Activated naive CD4-positive, alpha-beta T cell treated with anti-CD3 and anti-CD28 coated beads, Interleukin-2, amount 50 U/mL, for 72 hours (primary cell): Measurements from ENCODE around the gene CD82. TPM values are rescaled to one million over a fixed set of nuclear protein-coding genes. Genes with fewer than 3 reads are reported as not detected.

Experiments
- ATAC-seq, 2 donors: fragments of 150-1000 bp; cut with Tn5 transposase; 2 replicates each; pipeline ENCODE4 v1.10.0; 2021; ENCODE audit warnings: mild to moderate bottlenecking in 2 of 2, moderate library complexity in 2 of 2
- DNase-seq, 2 donors: peaks; one replicate each; pipeline ENCODE4 v3.0.0; 2021 to 2022; ENCODE audit warnings: low spot score in 2 of 2
- H3K27ac Mint-ChIP-seq, 2 donors: one replicate each; pipeline ENCODE4 v1.8.0; 2022; ENCODE audit warnings: mild to moderate bottlenecking in 2 of 2, mixed read lengths in 2 of 2
- H3K36me3 Mint-ChIP-seq, 2 donors: one replicate each; pipeline ENCODE4 v1.8.0; 2022; ENCODE audit warnings: mixed read lengths in 2 of 2
- H3K9me3 Mint-ChIP-seq, 2 donors: one replicate each; pipeline ENCODE4 v1.8.0; 2022; ENCODE audit warnings: mixed read lengths in 2 of 2
- total RNA-seq, 2 donors: library from RNA; stranded (reverse); gene quantifications; one replicate each; pipeline ENCODE4 v1.2.3, GENCODE V29; 2022

Gene CD82, protein sequence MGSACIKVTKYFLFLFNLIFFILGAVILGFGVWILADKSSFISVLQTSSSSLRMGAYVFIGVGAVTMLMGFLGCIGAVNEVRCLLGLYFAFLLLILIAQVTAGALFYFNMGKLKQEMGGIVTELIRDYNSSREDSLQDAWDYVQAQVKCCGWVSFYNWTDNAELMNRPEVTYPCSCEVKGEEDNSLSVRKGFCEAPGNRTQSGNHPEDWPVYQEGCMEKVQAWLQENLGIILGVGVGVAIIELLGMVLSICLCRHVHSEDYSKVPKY
- total RNA-seq, result 100 to 1,000 TPM; 270 to 324 TPM

DNA sequence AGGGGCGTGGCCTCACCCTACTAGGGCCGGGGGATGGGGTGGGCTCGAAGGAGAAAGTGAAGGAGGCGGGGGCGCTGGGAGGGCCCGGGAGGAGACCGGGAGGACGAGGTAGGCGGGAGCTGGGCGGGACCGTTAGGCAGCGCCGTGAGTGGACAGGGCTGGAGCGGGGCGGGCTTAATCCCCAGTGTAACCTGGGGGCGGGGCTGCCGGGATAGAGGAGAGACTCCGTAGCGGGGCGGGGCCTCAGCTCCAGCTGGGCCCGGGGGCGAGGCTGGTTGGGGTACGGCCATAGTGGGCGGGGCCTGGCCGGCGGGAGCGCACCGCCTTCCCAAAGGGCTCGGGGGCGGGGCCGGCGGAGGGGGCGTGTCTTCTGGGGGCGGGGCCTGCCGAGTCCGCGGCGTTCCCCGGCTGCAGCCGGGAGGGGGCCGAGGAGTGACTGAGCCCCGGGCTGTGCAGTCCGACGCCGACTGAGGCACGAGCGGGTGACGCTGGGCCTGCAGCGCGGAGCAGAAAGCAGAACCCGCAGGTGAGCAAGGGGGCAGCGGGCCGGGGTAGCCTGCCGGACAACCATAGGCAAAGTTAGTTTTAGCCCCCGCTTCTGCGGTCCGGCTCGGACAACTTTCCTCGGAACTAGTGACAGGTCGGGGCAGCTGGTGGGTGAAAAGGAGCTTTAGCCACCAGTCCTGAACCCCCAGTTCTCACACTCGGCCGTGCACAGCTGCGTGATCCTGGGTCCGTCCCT, at the start of gene CD82:
TSS of gene CD82 (plus strand) at position 453 of the 742 bp plus-strand sequence. CDS start 29,000 bp downstream, outside the sequence.
- peak within 1 kb of the TSS; percentile 92 to 93 for H3K27ac Mint-ChIP-seq
- no peaks in the 10 kb centered on the region for H3K9me3 Mint-ChIP-seq
- ATAC-seq, result peak; percentile 68 to 86
- H3K36me3 Mint-ChIP-seq, result peaks cover 33 to 36% of the 10 kb centered on the region in 2 donors
- peak; percentile 98 to 100 for DNase-seq

DNA sequence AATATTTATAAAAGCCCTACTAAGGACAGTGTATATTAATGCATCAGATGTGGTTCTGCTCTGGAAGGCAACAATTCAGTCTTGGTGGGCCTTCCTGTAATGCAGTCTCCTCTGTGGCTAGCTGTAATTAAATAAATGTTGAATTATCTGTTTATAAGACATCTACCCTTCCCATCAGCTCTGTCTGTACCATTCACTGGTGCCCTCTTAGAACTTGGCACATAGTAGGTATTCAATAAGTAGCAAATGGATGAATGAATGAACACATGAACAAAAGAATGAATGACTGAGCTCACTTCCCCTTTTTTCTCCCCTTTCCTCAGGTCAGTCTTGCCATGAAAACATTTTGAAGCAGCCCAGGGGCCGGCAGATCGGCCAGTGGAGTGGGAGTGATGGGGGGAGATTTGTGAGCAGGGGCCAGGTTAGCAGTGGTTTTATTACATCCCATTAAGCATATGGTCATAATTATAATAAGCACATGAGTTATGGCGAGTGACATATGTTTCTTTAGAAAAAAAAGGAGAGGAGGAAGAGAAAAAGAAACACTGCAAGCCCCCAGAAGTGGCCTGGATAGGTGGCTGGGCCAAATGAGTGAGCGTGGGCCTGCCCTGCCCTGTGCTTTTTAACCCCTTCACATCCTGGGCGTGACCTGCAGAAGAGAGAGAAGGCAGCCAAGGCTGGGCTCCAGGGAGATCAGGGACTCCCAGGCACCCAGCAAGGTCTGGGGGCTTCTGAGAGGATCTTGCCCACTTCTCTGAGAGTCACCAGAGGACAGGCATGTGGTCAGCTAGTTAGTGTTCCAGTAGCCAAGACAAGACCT, 48.6 kb upstream of the CD82 start:
- Mint-ChIP-seq H3K27ac (no peak overlapping the region), H3K36me3 (no peaks in the 10 kb centered on the region), H3K9me3 (no peaks in the 10 kb centered on the region)
- DNase-seq, result no peak
- no peak for ATAC-seq

DNA sequence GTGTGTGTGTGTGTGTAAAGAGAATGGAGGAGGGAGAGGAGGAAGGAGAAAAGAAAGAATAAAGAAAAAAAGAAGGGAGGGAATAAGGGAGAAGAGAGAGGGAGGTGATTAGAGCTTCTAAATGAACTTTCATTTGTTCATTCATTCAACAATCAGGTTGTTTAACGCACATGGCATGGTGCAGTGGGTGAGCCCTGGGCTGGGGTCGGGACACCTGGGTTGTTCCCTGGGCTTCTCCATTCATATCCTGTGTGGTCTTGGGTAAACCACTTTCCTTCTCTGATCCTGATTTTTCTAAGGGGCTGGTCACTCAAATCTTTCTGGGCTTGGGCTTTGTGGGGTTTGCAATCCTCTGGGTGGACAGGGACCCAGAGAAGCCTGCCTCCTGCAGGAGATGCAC, 47.9 kb upstream of the CD82 start:
- ATAC-seq (no peak), DNase-seq (no peak)
- H3K36me3 Mint-ChIP-seq, result no peaks in the 10 kb centered on the region
- no peak overlapping the region for H3K27ac Mint-ChIP-seq
- no peaks in the 10 kb centered on the region for H3K9me3 Mint-ChIP-seq

DNA sequence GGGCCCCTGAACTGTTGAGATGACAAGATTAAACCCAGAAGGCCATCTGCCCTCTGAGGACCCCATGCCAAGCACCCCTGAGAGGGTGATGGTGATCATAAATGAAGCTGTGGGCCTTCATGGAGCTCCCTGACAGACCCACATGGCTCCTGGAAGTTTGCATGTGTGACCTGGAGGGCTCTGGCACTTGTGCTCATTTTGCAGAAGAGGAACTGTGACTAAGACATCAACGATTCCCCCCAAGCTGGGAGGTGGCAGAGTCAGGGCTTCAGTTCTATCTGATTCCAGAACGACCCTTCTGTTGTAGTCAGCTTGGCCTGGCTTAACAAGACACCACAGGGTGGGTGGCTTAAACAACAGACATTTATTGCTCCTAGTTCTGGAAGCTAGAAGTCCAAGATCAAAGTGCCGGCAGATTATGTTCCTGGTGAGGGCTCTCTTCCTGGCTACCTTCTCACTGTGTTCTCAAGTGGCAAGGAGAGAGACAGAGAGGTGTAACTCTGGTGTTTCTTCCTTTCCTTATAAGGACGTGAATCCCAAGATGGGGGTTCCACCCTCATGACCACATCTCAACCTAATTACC, 46.4 kb upstream of the CD82 start:
- no peak for DNase-seq
- no peak overlapping the region for H3K27ac Mint-ChIP-seq
- H3K9me3 Mint-ChIP-seq, result no peaks in the 10 kb centered on the region
- H3K36me3 Mint-ChIP-seq, result no peaks in the 10 kb centered on the region
- ATAC-seq, result no peak

DNA sequence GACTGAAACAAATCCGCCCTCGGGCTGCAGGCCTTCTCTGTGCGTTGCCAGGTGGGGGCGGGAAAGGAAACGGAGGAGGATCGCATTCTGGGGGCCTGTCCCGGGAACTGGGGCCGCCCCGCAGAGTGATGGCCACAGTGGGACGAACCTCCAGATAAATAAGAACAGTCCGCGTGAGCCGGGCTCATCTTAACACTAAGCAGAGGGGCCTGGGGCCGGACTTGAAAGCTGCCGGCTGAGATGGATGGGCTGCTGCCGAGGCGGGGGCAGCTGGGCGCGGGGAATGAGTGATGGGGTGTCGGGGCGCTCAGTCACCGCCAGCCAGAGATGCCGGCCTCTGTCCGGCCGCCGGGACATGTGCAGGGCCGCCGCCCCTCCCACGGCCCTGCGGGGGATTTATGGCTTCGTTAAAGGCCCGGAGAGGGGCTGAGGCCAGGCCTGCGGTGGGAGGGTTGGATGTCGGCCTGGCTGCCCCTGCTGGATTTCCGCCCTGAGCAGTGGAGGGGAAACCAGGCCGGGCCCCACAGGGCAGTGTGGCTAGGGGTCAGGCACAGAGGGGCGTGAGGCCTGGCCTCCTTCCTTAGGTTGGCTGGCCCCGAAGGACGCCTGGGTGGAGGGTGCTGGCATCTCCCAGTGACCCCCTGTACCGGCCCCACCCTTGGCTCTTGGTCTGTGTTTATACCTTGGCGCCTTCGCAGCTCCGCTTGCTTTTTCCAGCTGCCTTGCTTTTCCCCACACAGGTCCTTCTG, 45.3 kb upstream of the CD82 start:
- Mint-ChIP-seq H3K27ac (no peak overlapping the region), H3K9me3 (no peaks in the 10 kb centered on the region), H3K36me3 (no peaks in the 10 kb centered on the region)
- ATAC-seq (no peak), DNase-seq (no peak)

DNA sequence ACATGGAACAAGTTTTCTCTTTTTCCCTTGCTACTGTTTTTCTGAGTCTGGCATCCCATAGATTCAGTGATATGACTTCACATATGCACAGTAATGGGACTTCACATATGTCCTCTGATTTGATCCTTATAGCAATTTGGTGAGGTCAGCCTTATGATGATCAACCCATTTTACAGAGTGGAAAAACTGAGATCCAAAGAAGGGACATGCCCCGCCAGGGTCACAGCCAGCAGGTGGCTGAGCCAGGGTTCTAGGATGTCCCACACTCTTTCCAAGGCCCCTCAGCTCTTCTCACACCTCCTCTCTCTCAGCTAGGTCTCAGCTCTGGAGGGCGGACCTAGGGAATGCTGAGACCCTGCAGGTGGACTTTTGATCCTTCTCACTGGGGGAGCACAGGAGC, 44.3 kb upstream of the CD82 start:
- H3K9me3 Mint-ChIP-seq, result no peaks in the 10 kb centered on the region
- no peak overlapping the region for H3K27ac Mint-ChIP-seq
- H3K36me3 Mint-ChIP-seq, result no peaks in the 10 kb centered on the region
- ATAC-seq (no peak), DNase-seq (no peak)

DNA sequence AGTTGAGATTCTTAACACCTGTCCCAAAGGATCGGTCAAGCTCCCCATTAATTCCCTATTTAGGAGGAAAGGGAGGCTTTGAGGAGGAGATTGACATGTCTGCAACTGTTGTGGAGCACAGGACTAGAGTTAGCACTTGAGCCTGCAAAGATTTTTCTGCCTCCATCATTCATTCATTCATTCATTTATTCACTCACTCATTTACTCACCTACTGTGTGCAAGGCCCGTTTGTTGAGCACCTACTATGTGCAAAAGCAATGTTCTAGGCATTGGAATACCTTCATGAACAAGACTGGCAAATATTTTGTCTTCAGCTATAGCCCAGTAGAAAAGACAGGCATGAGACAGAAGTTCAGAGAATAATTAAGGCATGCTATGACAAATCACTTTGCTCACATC, 43.2 kb upstream of the CD82 start:
- Mint-ChIP-seq H3K36me3 (no peaks in the 10 kb centered on the region), H3K27ac (no peak overlapping the region), H3K9me3 (no peaks in the 10 kb centered on the region)
- no peak for DNase-seq
- no peak for ATAC-seq

DNA sequence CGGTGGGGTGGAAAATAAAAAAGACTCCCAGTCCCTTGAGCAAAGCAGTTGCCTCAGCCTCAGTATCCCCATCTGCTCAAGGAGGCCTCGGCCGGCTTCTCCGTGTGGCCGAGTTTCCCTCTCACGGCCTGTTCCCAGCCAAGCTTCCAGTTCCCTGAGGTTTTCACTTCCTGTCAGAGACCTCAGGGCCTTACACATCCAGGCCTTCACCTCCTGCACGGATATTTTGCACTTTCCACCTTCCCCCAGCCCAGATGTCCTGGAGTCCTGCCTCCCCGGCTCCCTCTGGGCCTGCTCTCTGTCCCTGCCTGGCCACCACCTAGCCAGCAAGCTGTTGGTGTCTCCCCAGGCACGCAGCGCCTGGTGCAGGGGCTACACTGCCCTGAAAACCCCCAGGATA, 41.1 kb upstream of the CD82 start:
- Mint-ChIP-seq H3K36me3 (no peaks in the 10 kb centered on the region), H3K27ac (peak overlapping the region in 1 of 2 donors; percentile 53), H3K9me3 (no peaks in the 10 kb centered on the region)
- ATAC-seq, result no peak
- no peak for DNase-seq

DNA sequence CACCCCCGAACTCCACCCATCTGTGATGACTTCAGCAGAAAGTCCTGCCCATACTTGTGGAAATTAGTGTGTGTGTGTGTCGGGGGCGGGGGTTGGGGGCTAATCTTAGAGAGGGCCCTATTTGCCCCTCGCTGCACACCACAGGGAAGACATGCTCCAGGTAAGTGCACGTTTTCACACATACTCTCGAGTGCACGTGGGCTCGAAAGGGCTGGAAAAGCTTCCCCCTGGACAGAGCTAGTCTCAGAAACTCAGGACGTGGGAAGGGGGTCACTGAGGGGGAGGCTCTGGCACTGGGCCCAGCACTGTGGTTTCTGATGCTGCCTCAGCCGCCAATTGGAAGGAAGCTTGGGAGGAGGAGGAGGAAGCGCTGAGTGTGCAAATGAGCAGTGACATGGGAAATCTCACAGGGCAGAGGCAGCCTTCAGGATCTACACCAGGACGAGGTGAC, 40.7 kb upstream of the CD82 start:
- peak overlapping the region in 1 of 2 donors; percentile 53 for H3K27ac Mint-ChIP-seq
- ATAC-seq, result no peak
- no peaks in the 10 kb centered on the region for H3K36me3 Mint-ChIP-seq
- no peak for DNase-seq
- no peaks in the 10 kb centered on the region for H3K9me3 Mint-ChIP-seq

DNA sequence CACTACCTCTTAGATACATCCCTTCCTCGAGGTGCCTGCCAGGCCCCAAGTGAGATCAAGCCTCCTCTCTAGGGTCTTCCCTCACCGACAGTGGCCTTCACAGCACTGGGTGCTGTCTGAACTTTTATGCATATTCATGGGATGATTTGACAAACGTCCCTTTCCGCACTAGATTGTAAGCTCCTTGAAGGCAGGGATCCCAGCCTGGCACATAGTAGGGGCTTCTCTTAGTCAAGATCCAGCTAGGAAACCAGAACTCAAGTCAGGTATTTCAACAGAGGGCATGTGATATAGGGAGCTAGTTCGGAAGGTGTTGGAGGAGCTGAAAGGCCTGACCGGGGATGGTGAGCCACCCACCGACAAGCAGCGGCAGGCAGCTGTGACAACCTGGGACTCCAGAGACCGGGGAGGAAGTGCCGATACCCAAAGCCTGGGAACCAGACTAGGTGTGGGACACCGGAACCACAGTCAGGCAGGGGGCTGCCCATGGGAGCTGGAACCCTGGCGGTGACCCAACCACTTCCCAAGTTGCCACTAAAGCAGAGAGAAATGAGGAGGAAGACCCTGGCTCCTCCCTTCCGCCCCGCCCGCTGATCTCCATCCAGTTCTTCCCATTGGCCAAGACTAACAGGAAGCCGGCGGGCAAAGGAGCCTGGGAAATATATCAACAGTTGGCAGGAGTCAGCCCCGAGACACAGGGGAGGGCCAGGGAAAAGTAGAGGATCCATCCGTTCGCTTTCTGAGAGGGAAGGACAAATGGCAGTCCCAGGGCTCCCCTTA, 39.8 kb upstream of the CD82 start:
- H3K36me3 Mint-ChIP-seq, result no peaks in the 10 kb centered on the region
- H3K9me3 Mint-ChIP-seq, result no peaks in the 10 kb centered on the region
- ATAC-seq (no peak), DNase-seq (no peak)
- H3K27ac Mint-ChIP-seq, result peak overlapping the region in 1 of 2 donors; percentile 79

DNA sequence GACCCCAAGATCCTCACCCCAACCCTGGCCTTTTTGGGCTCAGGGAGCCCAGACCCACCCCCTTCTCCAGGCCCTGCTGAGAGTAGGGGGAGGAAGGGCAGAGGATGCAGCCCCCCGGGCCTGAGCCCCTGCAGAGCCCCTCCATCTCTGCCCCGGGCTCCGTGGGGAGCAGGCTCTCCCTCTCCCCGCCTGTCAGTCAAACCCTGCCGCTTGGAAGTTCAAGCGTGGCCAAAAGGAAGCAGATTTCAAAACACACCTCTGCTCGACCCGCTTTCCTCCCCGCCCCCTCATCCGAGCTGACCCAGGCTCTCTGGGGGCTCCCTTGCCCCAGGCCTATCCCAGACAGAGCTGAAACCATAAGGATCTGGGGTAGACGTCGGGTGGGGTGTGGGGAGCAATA, 39.0 kb upstream of the CD82 start:
- no peak for ATAC-seq

DNA sequence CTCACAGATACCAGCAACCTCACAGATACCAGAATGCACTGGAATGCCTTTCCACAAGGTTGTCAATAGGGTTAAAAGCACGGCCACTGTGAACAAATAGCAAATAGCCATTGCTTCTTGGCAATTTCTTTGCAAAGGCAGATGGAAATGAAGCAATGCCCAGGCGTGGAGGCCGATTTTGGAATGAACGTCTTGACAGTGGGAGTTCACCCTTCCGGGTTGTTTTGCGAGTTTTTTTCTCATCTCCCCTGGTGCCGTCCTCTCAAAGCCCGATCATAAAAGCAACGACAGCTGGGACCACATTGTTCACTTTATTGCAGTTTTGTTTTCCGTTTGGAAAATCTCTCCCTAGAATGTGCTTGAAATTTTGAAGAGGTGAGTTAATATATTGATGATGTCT, 38.0 kb upstream of the CD82 start:
- peak overlapping the region in 1 of 2 donors; percentile 47 for H3K27ac Mint-ChIP-seq
- DNase-seq, result no peak
- no peak for ATAC-seq
- H3K9me3 Mint-ChIP-seq, result no peaks in the 10 kb centered on the region
- H3K36me3 Mint-ChIP-seq, result no peaks in the 10 kb centered on the region

More for the DNA sequence above, 39.0 kb upstream of the CD82 start:
- DNase-seq, result no peak
- Mint-ChIP-seq H3K27ac (peak overlapping the region in 1 of 2 donors; percentile 47), H3K36me3 (no peaks in the 10 kb centered on the region), H3K9me3 (no peaks in the 10 kb centered on the region)

DNA sequence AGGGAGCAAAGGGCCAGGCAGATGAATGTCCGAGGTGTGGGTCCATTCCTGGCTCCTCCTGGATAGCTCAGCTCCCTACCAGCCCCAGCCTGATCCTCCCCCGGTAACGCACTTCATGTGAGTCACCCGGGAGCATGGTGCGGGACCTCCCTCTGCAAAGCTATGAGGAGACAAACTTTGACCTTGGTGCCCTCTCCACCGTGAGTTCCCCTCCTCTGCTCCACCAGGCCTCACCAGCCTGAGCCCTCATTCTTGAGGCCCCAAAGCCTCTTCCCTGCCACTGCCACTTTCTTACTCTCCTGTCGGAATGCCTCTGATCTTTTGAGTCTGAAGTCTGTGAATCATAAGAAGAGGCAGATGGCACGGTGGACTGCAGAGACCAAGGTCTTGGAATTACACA, 37.4 kb upstream of the CD82 start:
- Mint-ChIP-seq H3K36me3 (no peaks in the 10 kb centered on the region), H3K27ac (peak overlapping the region; percentile 1 to 87), H3K9me3 (no peaks in the 10 kb centered on the region)
- DNase-seq, result no peak
- no peak for ATAC-seq

DNA sequence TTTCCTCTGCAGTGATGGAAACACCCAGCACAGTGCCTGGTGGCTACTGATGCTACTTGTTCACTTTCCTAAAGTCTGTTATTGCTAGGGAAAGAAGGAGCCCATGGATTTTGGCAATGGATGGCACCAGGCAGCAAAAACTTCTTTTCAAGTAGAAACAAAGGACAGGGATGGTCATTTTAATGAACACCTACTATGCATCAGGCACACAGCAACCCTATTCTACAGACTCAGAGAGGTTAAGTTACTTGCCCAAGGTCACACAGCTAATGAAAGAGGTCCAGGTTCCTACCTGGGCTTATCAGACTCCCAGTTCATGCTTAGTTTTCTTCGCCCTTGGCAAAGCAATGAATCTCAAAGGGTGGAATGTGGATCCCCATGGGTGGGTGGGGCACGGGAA, 36.9 kb upstream of the CD82 start:
- no peaks in the 10 kb centered on the region for H3K36me3 Mint-ChIP-seq
- no peak for DNase-seq
- H3K27ac Mint-ChIP-seq, result peak overlapping the region in 1 of 2 donors; percentile 87
- no peaks in the 10 kb centered on the region for H3K9me3 Mint-ChIP-seq
- no peak for ATAC-seq

DNA sequence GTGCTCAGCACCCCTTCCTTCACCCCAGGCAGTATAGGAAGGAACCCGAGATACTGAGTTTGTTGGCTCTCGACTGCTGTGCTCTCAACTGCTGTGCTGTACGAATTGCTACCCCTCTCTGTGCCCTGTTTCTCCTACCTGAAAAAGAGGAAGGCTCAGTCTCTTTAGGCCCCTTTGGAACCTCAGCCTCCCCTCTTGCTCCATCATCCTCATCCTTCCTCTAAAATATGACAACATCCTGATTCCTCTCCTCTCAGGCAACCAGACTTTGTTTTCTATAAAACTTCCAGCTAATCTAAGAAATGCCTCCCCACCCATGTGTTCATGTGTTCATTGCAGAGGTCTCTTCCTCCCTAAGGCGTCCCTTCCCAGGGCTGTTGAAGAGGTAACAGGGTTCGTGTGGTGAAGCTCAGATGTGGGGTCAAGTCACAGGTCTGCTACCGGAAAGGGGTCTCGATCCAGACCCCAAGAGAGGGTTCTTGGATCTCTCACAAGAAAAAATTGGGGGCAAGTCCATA, 35.5 kb upstream of the CD82 start:
- Mint-ChIP-seq H3K36me3 (no peaks in the 10 kb centered on the region), H3K27ac (peak overlapping the region; percentile 87 to 88), H3K9me3 (no peaks in the 10 kb centered on the region)
- ATAC-seq (no peak), DNase-seq (peak in 1 of 2 donors; percentile 12)
